Neural progenitor cell (in vitro differentiated cells): ENCODE measurements around the gene AMBRA1.

Experiments used
- CTCF ChIP-seq: fragments of 200-600 bp; sonication (generic); IDR thresholded peaks from 2 replicates; pipeline ENCODE4 v1.5.1; 2017; ENCODE audit warnings: antibody characterized with exemption, mild to moderate bottlenecking
- EZH2 ChIP-seq: fragments of 200-600 bp; sonication (generic); IDR thresholded peaks from 2 replicates; pipeline ENCODE4 v1.6.1; 2017; ENCODE audit warnings: antibody characterized with exemption, mild to moderate bottlenecking, moderate library complexity
- EZH2phosphoT487 ChIP-seq: fragments of 200-600 bp; sonication (generic); IDR thresholded peaks from 2 replicates; pipeline ENCODE4 v1.6.1; 2017; ENCODE audit warnings: antibody characterized with exemption

- TF ChIP-seq EZH2phosphoT487 (no peak), EZH2 (no peak), CTCF (no peak)
These were observed 118.5 kb downstream of the AMBRA1 start for GRCh38 chr11:46475051-46475925.
